Measurements from ENCODE around the gene FBXO41. TPM values are rescaled to one million over a fixed set of nuclear protein-coding genes. Genes with fewer than 3 reads are reported as not detected.
A peak's percentile ranks its signal among the peaks of the same experiment; 100 is the strongest.

FBXO41 gene
- total RNA-seq, 3 donors from 2014 or later (not counting 1 experiment from before 2014, with no cell fraction given): 11.5 to 16.4 (median 13.8) TPM

DNA sequence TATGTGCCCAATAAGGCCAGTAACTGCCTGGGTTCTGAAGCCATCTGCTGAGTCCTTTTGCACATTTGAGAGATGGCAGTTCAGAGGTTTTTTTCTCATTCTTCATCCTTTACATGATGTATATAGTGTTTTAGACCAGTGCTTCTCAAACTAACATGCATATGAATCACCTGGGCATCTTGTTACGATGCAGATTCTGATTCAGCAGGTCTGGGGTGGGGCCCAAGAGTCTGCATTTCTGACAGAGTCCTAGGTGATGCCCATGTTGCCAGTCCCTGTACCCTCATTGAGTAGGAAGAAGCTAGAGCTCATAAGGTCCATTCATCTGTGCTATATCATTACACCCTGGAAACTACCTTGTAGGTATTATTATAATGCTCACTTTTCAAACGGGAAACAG, 66.5 kb downstream of the FBXO41 start:
- TF ChIP-seq, protein P1, sequence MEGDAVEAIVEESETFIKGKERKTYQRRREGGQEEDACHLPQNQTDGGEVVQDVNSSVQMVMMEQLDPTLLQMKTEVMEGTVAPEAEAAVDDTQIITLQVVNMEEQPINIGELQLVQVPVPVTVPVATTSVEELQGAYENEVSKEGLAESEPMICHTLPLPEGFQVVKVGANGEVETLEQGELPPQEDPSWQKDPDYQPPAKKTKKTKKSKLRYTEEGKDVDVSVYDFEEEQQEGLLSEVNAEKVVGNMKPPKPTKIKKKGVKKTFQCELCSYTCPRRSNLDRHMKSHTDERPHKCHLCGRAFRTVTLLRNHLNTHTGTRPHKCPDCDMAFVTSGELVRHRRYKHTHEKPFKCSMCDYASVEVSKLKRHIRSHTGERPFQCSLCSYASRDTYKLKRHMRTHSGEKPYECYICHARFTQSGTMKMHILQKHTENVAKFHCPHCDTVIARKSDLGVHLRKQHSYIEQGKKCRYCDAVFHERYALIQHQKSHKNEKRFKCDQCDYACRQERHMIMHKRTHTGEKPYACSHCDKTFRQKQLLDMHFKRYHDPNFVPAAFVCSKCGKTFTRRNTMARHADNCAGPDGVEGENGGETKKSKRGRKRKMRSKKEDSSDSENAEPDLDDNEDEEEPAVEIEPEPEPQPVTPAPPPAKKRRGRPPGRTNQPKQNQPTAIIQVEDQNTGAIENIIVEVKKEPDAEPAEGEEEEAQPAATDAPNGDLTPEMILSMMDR (IDR thresholded peaks at IDR 0.05): no peak
- intact Hi-C loops (cut with micrococcal nuclease): no loop called here
- Mint-ChIP-seq H3K27me3 (ENCODE audit: low read depth in 2 of 2) (no peaks in the 10 kb centered on the region), H3K9me3 (no peaks in the 10 kb centered on the region), H3K4me1 (peaks cover 17 to 26% of the 10 kb centered on the region in 2 donors), H3K36me3 (no peaks in the 10 kb centered on the region), H3K27ac (no peak overlapping the region), H3K4me3 (no peak overlapping the region)
- Histone ChIP-seq H3K27ac (ENCODE audit: low read length) (no peak overlapping the region), H3K4me1 (ENCODE audit: control insufficient read depth, insufficient read depth, low read length) (peaks cover 16% of the 10 kb centered on the region), H3K9me3 (ENCODE audit: control insufficient read depth, insufficient read depth, low read length) (no peaks in the 10 kb centered on the region), H3K4me3 (ENCODE audit: low read length) (no peak overlapping the region), H3K27me3 (ENCODE audit: control insufficient read depth, insufficient read depth, low read length) (no peaks in the 10 kb centered on the region), H3K36me3 (ENCODE audit: control insufficient read depth, insufficient read depth, low read length) (peaks cover 17% of the 10 kb centered on the region)
- ATAC-seq: no peak
- DNase-seq: no peak
- WGBS (ENCODE audit: insufficient coverage): 94% methylated on average over 2 of the region's 2 CpGs

GRCh38 chr2:73217160-73217559, 67.1 kb downstream of the FBXO41 start:
- peak overlapping the region; percentile 53 for H3K4me3 Mint-ChIP-seq

GRCh38 chr2:73215254-73215653, 69.0 kb downstream of the FBXO41 start:
- H3K9me3 ChIP-seq (ENCODE audit: control insufficient read depth, insufficient read depth, low read length): no peaks in the 10 kb centered on the region
- peaks cover 4% of the 10 kb centered on the region for H3K36me3 ChIP-seq (ENCODE audit: control insufficient read depth, insufficient read depth, low read length)
- 91% methylated on average over 4 of the region's 4 CpGs for WGBS (ENCODE audit: insufficient coverage)
- no peaks in the 10 kb centered on the region for H3K9me3 Mint-ChIP-seq
- H3K27me3 Mint-ChIP-seq (ENCODE audit: low read depth in 2 of 2): peaks cover 0 to 2% of the 10 kb centered on the region in 2 donors
- no peaks in the 10 kb centered on the region for H3K36me3 Mint-ChIP-seq
- TF ChIP-seq, protein P1 (IDR thresholded peaks at IDR 0.05): no peak
- no peak overlapping the region for H3K4me3 ChIP-seq (ENCODE audit: low read length)
- peak overlapping the region; percentile 94 for H3K4me3 Mint-ChIP-seq
- DNase-seq (no peak), ATAC-seq (no peak)
- peaks cover 17 to 26% of the 10 kb centered on the region in 2 donors for H3K4me1 Mint-ChIP-seq
- intact Hi-C loops (cut with micrococcal nuclease): no loop called here
- no peak overlapping the region for H3K27ac ChIP-seq (ENCODE audit: low read length)
- no peak overlapping the region for H3K27ac Mint-ChIP-seq
- peaks cover 21% of the 10 kb centered on the region for H3K4me1 ChIP-seq (ENCODE audit: control insufficient read depth, insufficient read depth, low read length)
- H3K27me3 ChIP-seq (ENCODE audit: control insufficient read depth, insufficient read depth, low read length): no peaks in the 10 kb centered on the region

More at GRCh38 chr2:73217160-73217559, 67.1 kb downstream of the FBXO41 start:
- DNase-seq (no peak), ATAC-seq (no peak)
- H3K4me3 ChIP-seq (ENCODE audit: low read length): no peak overlapping the region
- no peak overlapping the region for H3K27ac ChIP-seq (ENCODE audit: low read length)
- WGBS (ENCODE audit: insufficient coverage): 92% methylated on average over 5 of the region's 5 CpGs
- no peaks in the 10 kb centered on the region for H3K9me3 Mint-ChIP-seq
- intact Hi-C loops (cut with micrococcal nuclease): no loop called here
- H3K4me1 Mint-ChIP-seq: peaks cover 17 to 26% of the 10 kb centered on the region in 2 donors
- no peaks in the 10 kb centered on the region for H3K27me3 ChIP-seq (ENCODE audit: control insufficient read depth, insufficient read depth, low read length)
- H3K4me1 ChIP-seq (ENCODE audit: control insufficient read depth, insufficient read depth, low read length): peaks cover 21% of the 10 kb centered on the region
- no peaks in the 10 kb centered on the region for H3K9me3 ChIP-seq (ENCODE audit: control insufficient read depth, insufficient read depth, low read length)
- no peaks in the 10 kb centered on the region for H3K36me3 Mint-ChIP-seq
- no peak overlapping the region for H3K27ac Mint-ChIP-seq
- H3K27me3 Mint-ChIP-seq (ENCODE audit: low read depth in 2 of 2): no peaks in the 10 kb centered on the region
- H3K36me3 ChIP-seq (ENCODE audit: control insufficient read depth, insufficient read depth, low read length): peaks cover 17% of the 10 kb centered on the region
- TF ChIP-seq, protein P1 (IDR thresholded peaks at IDR 0.05): no peak
